PC-3 (cell line): ENCODE measurements around the gene SRCAP.

ENCODE experiments used
- CTCF ChIP-seq: fragments of 300-600 bp; sonication (generic); conservative IDR thresholded peaks from 2 replicates; pipeline ENCODE4 v1.5.1; 2017; ENCODE audit warnings: antibody characterized with exemption, low read depth, mild to moderate bottlenecking, low read length
- EZH2 ChIP-seq: fragments of 300-600 bp; sonication (generic); IDR thresholded peaks from one replicate; pipeline ENCODE4 v1.6.1; 2017; ENCODE audit warnings: antibody characterized with exemption, mild to moderate bottlenecking, low read length; ENCODE audit not compliant: unreplicated experiment
- EZH2phosphoT487 ChIP-seq: fragments of 300-600 bp; sonication (generic); IDR thresholded peaks from 2 replicates; pipeline ENCODE4 v1.6.1; 2018; ENCODE audit warnings: mild to moderate bottlenecking, antibody characterized with exemption, low read length, borderline replicate concordance

- TF ChIP-seq CTCF: no peak
- TF ChIP-seq EZH2: no peak
- no peak for TF ChIP-seq EZH2phosphoT487
These were observed 42.5 kb downstream of the SRCAP start for GRCh38 chr16:30741461-30741914.
